Bronchial epithelial cell (primary cell): ENCODE data around the gene CYP39A1. TPM values are rescaled to one million over a fixed set of nuclear protein-coding genes. Genes with fewer than 3 reads are reported as not detected.

Source experiments
- DNase-seq: peaks from one replicate; pipeline ENCODE4 v3.0.0-alpha.2; 2010; ENCODE audit warnings: low read depth
- FAIRE-seq: peaks from 2 replicates; lab custom pipeline; 2011; peaks lifted over from hg19 to GRCh38; lab: Jason Lieb, UNC
- H3K27me3 ChIP-seq: 2 replicates; pipeline ENCODE4 v1.5.1; 2011; ENCODE audit warnings: low read length; ENCODE audit not compliant: control insufficient read depth, insufficient read depth
- H3K36me3 ChIP-seq: 2 replicates; pipeline ENCODE4 v1.5.1; 2011; ENCODE audit warnings: low read length; ENCODE audit not compliant: control insufficient read depth, insufficient read depth
- H3K4me3 ChIP-seq: 2 replicates; pipeline ENCODE4 v1.5.1; 2011; ENCODE audit warnings: mild to moderate bottlenecking, low read depth, low read length, control low read depth
- CTCF ChIP-seq: IDR thresholded peaks from 2 replicates; pipeline ENCODE4 v1.5.1; 2011; ENCODE audit warnings: mild to moderate bottlenecking, moderate library complexity, low read length, control low read depth, inconsistent platforms; ENCODE audit not compliant: insufficient read depth, severe bottlenecking
- total RNA-seq: library from RNA; depleted of rRNA; stranded (reverse); fragments of >200 nt; gene quantifications from 2 replicates; pipeline ENCODE4 v1.2.1, GENCODE V29; 2014

Gene CYP39A1
- total RNA-seq, 1 donor from 2014 or later: 5.0 TPM

- Histone ChIP-seq H3K4me3 (no peak overlapping the region), H3K36me3 (no peaks in the 10 kb centered on the region), H3K27me3 (no peaks in the 10 kb centered on the region)
- no peak for TF ChIP-seq CTCF
- FAIRE-seq (no peak), DNase-seq (no peak)
These were observed 47.4 kb downstream of the CYP39A1 start for GRCh38 chr6:46605091-46605797.

GRCh38 chr6:46598215-46598614 lies 54.4 kb downstream of the CYP39A1 start:
- Histone ChIP-seq H3K36me3 (no peaks in the 10 kb centered on the region), H3K27me3 (no peaks in the 10 kb centered on the region), H3K4me3 (no peak overlapping the region)
- FAIRE-seq (no peak), DNase-seq (no peak)
- no peak for TF ChIP-seq CTCF

- no peaks in the 10 kb centered on the region for H3K36me3 ChIP-seq
- no peaks in the 10 kb centered on the region for H3K27me3 ChIP-seq
- DNase-seq: no peak
- no peak for FAIRE-seq
- TF ChIP-seq CTCF: no peak
- no peak overlapping the region for H3K4me3 ChIP-seq
These were observed 59.9 kb downstream of the CYP39A1 start for GRCh38 chr6:46592740-46593139.

GRCh38 chr6:46592046-46592445 lies 60.6 kb downstream of the CYP39A1 start:
- H3K4me3 ChIP-seq: no peak overlapping the region
- no peak for DNase-seq
- TF ChIP-seq CTCF: no peak
- H3K27me3 ChIP-seq: no peaks in the 10 kb centered on the region
- no peaks in the 10 kb centered on the region for H3K36me3 ChIP-seq
- FAIRE-seq: no peak

- no peaks in the 10 kb centered on the region for H3K27me3 ChIP-seq
- H3K36me3 ChIP-seq: no peaks in the 10 kb centered on the region
- no peak overlapping the region for H3K4me3 ChIP-seq
- FAIRE-seq (no peak), DNase-seq (no peak)
- TF ChIP-seq CTCF: no peak
These were observed 61.9 kb downstream of the CYP39A1 start for GRCh38 chr6:46590765-46591164.

GRCh38 chr6:46586906-46587305 lies 65.7 kb downstream of the CYP39A1 start:
- no peak for FAIRE-seq
- DNase-seq: no peak
- TF ChIP-seq CTCF: no peak
- Histone ChIP-seq H3K27me3 (no peaks in the 10 kb centered on the region), H3K36me3 (no peaks in the 10 kb centered on the region), H3K4me3 (no peak overlapping the region)
